ENCODE results near the gene SORL1. TPM values are rescaled to one million over a fixed set of nuclear protein-coding genes. Genes with fewer than 3 reads are reported as not detected.

The SORL1 gene
- total and polyA plus RNA-seq, 9 of the 15 experiments (the other 6 are each of a cell fraction or from before 2014, with no cell fraction given): 0.01 to 0.66 TPM; not detected in 7

- TF ChIP-seq ARID1B (IDR thresholded peaks at IDR 0.05) (peak; percentile 63), REST (IDR thresholded peaks at IDR 0.05; ENCODE audit: borderline replicate concordance) (no peak), REST (CRISPR knock-in tag; IDR thresholded peaks at IDR 0.05; ENCODE audit: low read depth) (no peak), MNT (conservative IDR thresholded peaks at IDR 0.05) (no peak), JUND (IDR thresholded peaks at IDR 0.05; ENCODE audit: borderline replicate concordance, low read depth, low read length) (0 out of 2 replicates have a peak, but pooled peaks have one; percentile 7), JUND (tag; IDR thresholded peaks at IDR 0.05; ENCODE audit: borderline replicate concordance, low read depth, low read length) (no peak), CHCHD3 (CRISPR knock-in tag; IDR thresholded peaks at IDR 0.05) (no peak), ZNF146 (CRISPR knock-in tag; IDR thresholded peaks at IDR 0.05; ENCODE audit: unreplicated experiment) (no peak), NFE2L1 (tag; IDR thresholded peaks at IDR 0.05; ENCODE audit: borderline replicate concordance, low read depth) (no peak), ATF3 (IDR thresholded peaks at IDR 0.05) (peak; percentile 35; the same call in 1 of the 2 replicates), ATF3 (CRISPR knock-in tag; conservative IDR thresholded peaks at IDR 0.05) (no peak), RHOXF2B (CRISPR knock-in tag; conservative IDR thresholded peaks at IDR 0.05) (no peak), PTBP1 (IDR thresholded peaks at IDR 0.05; ENCODE audit: low read depth, low read length) (no peak), ZNF695 (CRISPR knock-in tag; IDR thresholded peaks at IDR 0.05) (no peak), SRSF1 (IDR thresholded peaks at IDR 0.05; ENCODE audit: low read depth, low read length) (no peak), IRF9 (tag; IDR thresholded peaks at IDR 0.05) (no peak)
These were observed 191.5 kb downstream of the SORL1 start (continued) for GRCh38 chr11:121643479-121644186.
